ENCODE measurements around the gene BCHE.

DNA sequence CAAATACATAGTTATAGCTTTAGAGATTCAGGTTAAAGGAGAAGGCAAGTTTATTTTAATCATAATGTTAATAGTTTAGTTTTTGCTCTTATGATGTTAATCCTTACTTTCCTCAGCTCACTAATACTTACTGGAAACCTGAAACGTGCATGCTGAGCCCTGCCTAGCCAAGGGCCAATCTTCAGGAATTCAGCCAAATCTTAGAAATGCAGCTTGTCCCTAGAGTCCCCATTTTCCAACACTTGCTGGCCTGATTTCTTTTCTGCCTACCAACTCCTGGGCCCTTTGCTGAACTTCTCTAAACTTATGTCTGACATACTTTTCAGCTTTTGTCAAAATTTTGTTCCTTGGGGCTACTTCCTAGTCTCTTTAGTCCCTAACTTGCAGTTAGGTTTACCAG, 22.8 kb downstream of the BCHE start:
- TF ChIP-seq ZNF664 (tag by site-specific recombination; IDR thresholded peaks at IDR 0.05) = no peak
- no peak for TF ChIP-seq CTCF (tag by site-specific recombination; IDR thresholded peaks at IDR 0.05)
- no peak for TF ChIP-seq ZNF23 (tag by site-specific recombination; IDR thresholded peaks at IDR 0.05; ENCODE audit: borderline replicate concordance)
- TF ChIP-seq MYNN (tag by site-specific recombination; IDR thresholded peaks at IDR 0.05; ENCODE audit: borderline replicate concordance) = no peak
- TF ChIP-seq ZEB2 (tag by site-specific recombination; IDR thresholded peaks at IDR 0.05) = no peak
- TF ChIP-seq ZNF366 (tag by site-specific recombination; conservative IDR thresholded peaks at IDR 0.05) = no peak
- no peak for TF ChIP-seq ZNF639 (tag by site-specific recombination; IDR thresholded peaks at IDR 0.05)
- TF ChIP-seq, protein P1, sequence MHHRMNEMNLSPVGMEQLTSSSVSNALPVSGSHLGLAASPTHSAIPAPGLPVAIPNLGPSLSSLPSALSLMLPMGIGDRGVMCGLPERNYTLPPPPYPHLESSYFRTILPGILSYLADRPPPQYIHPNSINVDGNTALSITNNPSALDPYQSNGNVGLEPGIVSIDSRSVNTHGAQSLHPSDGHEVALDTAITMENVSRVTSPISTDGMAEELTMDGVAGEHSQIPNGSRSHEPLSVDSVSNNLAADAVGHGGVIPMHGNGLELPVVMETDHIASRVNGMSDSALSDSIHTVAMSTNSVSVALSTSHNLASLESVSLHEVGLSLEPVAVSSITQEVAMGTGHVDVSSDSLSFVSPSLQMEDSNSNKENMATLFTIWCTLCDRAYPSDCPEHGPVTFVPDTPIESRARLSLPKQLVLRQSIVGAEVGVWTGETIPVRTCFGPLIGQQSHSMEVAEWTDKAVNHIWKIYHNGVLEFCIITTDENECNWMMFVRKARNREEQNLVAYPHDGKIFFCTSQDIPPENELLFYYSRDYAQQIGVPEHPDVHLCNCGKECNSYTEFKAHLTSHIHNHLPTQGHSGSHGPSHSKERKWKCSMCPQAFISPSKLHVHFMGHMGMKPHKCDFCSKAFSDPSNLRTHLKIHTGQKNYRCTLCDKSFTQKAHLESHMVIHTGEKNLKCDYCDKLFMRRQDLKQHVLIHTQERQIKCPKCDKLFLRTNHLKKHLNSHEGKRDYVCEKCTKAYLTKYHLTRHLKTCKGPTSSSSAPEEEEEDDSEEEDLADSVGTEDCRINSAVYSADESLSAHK (tag by site-specific recombination; IDR thresholded peaks at IDR 0.05) = no peak
